Motor neuron (in vitro differentiated cells): ENCODE measurements around the gene CYP2F1. TPM values are rescaled to one million over a fixed set of nuclear protein-coding genes. Genes with fewer than 3 reads are reported as not detected.
"Not testable (repeated sequence)": the region's sequence is repeated elsewhere in the genome, so short reads cannot be mapped to it uniquely, and the experiment has no call there.

Experiments used
- ATAC-seq, 8 experiments: fragments of 200-7000 bp; cut with Tn5 transposase; replicated peaks in 6 of 8; 2 replicates each; pipeline ENCODE4 v1.8.0; 2021; ENCODE audit warnings: mild to moderate bottlenecking in 8 of 8, moderate library complexity in 8 of 8
- H3K27ac ChIP-seq, 2 donors: fragments of 250-450 bp; sonication (Bioruptor Pico); 2 replicates each; pipeline ENCODE4 v1.9.0; 2021; ENCODE audit warnings: antibody characterized with exemption in 2 of 2, mild to moderate bottlenecking in 2 of 2, moderate library complexity in 1 of 2
- H3K4me1 ChIP-seq, 2 donors: fragments of 250-450 bp; sonication (Bioruptor Pico); replicated peaks in 1 of 2; 2 replicates each; pipeline ENCODE4 v1.6.1; 2021; ENCODE audit warnings: antibody characterized with exemption in 2 of 2, mild to moderate bottlenecking in 2 of 2, moderate library complexity in 1 of 2
- H3K4me3 ChIP-seq, 5 donors: fragments of 250-450 bp; sonication (Bioruptor Pico); 2 replicates each; pipeline ENCODE4 v1.9.0; 2021; ENCODE audit warnings: antibody characterized with exemption in 5 of 5, mild to moderate bottlenecking in 5 of 5, moderate library complexity in 4 of 5
- WGBS, 10 experiments: fragments of 450-650 bp; shearing (Covaris generic); methylation state at CpG; one replicate each; pipeline ENCODE4 v1.0.0; 2022; 5-methylcytosine and 5-hydroxymethylcytosine counted together
- in situ Hi-C, 9 experiments: fragments of 400-800 bp; cut with MboI; loops; one replicate each; pipeline ENCODE4 v1.15.0; 2021; ENCODE audit warnings: low sequenced_read_pairs in 9 of 9, low pct_unique_long_range_greater_than_20kb in 2 of 9; ENCODE audit not compliant: unreplicated experiment in 9 of 9
- total RNA-seq, 8 experiments: library from RNA; unstranded; fragments of 300-600 nt; gene quantifications; 2 replicates each; pipeline versions ENCODE4 v1.2.3 to v1.2.4, GENCODE V29; 2022

CYP2F1 gene, protein sequence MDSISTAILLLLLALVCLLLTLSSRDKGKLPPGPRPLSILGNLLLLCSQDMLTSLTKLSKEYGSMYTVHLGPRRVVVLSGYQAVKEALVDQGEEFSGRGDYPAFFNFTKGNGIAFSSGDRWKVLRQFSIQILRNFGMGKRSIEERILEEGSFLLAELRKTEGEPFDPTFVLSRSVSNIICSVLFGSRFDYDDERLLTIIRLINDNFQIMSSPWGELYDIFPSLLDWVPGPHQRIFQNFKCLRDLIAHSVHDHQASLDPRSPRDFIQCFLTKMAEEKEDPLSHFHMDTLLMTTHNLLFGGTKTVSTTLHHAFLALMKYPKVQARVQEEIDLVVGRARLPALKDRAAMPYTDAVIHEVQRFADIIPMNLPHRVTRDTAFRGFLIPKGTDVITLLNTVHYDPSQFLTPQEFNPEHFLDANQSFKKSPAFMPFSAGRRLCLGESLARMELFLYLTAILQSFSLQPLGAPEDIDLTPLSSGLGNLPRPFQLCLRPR
- 1 to 10 TPM in 4 of 8 experiments, under 1 TPM in 1, not detected in 3; 0.18 to 4.2 (median 1.4) TPM for total RNA-seq

DNA sequence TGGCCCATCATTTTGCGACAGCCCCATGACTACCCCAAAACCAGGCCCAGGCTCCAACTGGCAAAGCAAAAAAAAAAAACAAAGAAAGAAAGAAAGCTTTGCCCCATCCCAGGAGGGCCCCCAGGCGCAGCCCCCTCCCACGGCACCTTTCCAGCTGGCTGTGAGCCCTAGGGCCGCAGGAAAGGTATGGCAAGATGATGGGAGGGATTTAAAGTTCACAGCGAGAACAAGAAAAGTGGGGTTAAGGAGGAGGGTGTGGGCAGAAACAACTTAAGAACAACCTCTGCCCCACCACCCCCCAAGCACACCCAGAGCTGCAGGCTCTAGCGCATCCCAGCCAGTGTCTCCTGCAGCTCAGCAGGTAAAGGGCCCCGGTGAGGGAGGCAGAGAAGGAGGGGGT is at the start of gene CYP2F1:
Gene CYP2F1 (plus strand): TSS at position 301 of the 400 bp plus-strand sequence. CDS start 1,757 bp downstream, outside the sequence.
- in situ Hi-C loops, result no loop called here
- Histone ChIP-seq H3K4me1 (no peaks in the 10 kb centered on the region), H3K4me3 (no peak within 1 kb of the TSS), H3K27ac (no peak within 1 kb of the TSS)
- no peak for ATAC-seq
- 20 to 100% (median 67%) methylated on average over 1 to 4 of the region's 7 CpGs; no CpG with 5 or more reads in 2 of the 10 experiments for WGBS, 10 experiments

GRCh38 chr19:41064974-41065569 is 49.2 kb upstream of the CYP2F1 start:
- Histone ChIP-seq H3K4me1 (no peaks in the 10 kb centered on the region), H3K27ac (no peak overlapping the region), H3K4me3 (no peak overlapping the region)
- peak in 3 of 8 experiments; percentile 36 to 79 (median 40) for ATAC-seq
- in situ Hi-C loops, result no loop called here
- 0 to 67% (median 40%) methylated on average over 1 to 7 of the region's 7 CpGs; no CpG with 5 or more reads in 1 of the 10 experiments for WGBS, 10 experiments

DNA sequence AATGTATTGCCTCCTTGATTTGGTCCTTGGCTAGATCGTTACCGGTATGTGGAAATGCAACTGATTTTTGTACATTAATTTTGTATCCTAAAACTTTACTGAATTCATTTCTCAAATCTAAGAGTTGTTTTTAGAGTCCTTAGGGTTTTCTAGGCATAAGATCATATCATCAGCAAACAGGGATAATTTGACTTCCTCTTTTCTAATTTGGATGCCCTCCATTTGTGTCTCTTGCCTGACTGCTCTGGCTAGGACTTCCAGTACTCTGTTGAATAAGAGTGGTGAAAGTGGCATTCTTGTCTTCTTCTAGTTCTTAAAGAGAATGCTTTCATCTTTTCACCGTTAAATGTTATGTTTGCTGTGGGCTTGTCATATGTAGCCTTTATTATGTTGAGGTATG is 37.9 kb upstream of the CYP2F1 start:
- in situ Hi-C loops, result no loop called here
- WGBS, 10 experiments, result 32 to 100% (median 88%) methylated on average over 2 to 3 of the region's 3 CpGs
- no peak for ATAC-seq
- Histone ChIP-seq H3K4me1 (no peaks in the 10 kb centered on the region), H3K27ac (no peak overlapping the region), H3K4me3 (no peak overlapping the region)

DNA sequence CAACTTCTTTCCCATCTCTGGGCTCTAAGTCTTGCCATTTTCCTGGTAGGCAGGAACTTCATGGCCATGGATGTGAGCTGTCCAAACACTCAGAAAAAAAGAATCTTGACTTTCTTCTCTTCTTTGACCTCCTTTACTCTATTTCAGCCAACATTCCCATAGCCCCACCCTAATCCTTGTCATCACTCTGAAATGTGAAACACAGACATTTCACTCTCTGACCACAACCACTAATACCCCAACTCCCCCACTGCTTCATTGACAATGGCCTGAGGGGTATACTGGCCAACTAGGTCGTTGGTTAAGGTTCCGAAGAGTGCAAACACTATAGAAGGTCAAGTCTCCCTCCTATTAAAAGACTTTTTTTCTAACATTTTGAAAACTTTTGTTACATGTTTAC is 30.7 kb upstream of the CYP2F1 start:
- no peak overlapping the region for H3K4me3 ChIP-seq
- in situ Hi-C loops, result no loop called here
- H3K4me1 ChIP-seq, result no peaks in the 10 kb centered on the region
- WGBS, 10 experiments, result 0 to 83% (median 62%) methylated on average over 1 to 2 of the region's 2 CpGs; no CpG with 5 or more reads in 4 of the 10 experiments
- ATAC-seq, result no peak
- no peak overlapping the region for H3K27ac ChIP-seq

DNA sequence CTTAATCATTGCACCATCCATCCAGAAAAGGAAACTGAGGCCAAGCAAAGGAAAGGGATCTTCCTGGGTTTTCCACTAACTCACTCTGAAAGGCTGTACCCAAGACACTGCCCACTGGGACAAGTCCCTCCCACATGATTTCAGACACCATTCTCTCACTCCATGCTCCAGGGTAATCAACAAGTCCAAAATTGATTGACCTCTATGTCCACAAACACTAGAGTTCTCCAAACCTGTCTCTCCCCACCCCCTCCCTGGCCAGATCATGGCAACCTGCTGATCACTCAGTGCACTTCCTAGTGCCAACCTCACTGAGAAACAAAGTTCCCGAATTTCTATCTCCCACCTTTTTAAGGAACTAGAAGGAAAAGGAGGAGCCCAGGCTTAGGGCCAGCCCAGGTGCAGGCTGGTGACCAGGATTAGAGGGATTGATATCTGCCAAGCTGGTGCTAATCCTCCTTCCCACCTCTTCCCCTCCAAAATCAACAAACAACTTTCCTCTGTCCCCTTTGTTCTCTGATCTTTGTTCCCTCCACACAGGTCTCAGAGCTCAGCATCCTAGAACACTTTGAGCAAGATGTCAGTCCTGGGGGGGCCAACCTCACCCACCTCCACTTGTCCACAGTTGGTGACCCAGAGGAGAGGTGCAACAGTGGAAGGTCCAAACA is 28.4 kb upstream of the CYP2F1 start:
- no peak for ATAC-seq
- WGBS, 10 experiments, result 0 to 40% (median 33%) methylated on average over 1 of the region's 1 CpG; no CpG with 5 or more reads in 4 of the 10 experiments
- no peaks in the 10 kb centered on the region for H3K4me1 ChIP-seq
- no peak overlapping the region for H3K27ac ChIP-seq
- in situ Hi-C loops, result no loop called here
- no peak overlapping the region for H3K4me3 ChIP-seq

- ATAC-seq, result no peak
- no peaks in the 10 kb centered on the region for H3K4me1 ChIP-seq
- WGBS, 10 experiments, result 14 to 80% (median 68%) methylated on average over 1 to 2 of the region's 2 CpGs; no CpG with 5 or more reads in 6 of the 10 experiments
- H3K27ac ChIP-seq, result no peak within 1 kb of the TSS
- in situ Hi-C loops, result no loop called here
- no peak within 1 kb of the TSS for H3K4me3 ChIP-seq
Observed at GRCh38 chr19:41088151-41088550, 26.1 kb upstream of the CYP2F1 start, which contains the start of gene CYP2A13. TSS of gene CYP2A13 (plus strand) at chr19:41088451. CDS start at chr19:41088472, 21 bp downstream.

DNA sequence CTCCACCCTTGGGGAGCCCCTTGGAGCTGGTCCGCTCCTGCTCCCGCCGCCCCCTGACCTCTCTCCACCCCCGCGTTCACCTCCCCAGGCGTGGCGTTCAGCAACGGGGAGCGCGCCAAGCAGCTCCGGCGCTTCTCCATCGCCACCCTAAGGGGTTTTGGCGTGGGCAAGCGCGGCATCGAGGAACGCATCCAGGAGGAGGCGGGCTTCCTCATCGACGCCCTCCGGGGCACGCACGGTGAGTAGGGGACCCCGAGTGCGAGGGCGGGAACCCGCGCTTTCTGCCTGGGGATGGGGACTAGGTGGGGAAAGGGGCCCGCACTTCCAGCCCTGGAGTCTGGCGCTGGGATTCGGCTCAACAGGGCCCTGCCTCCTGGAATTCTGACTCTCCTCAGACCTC is 24.3 kb upstream of the CYP2F1 start:
- Histone ChIP-seq H3K4me1 (no peaks in the 10 kb centered on the region), H3K4me3 (no peak overlapping the region), H3K27ac (no peak overlapping the region)
- WGBS, 10 experiments, result 2% methylated on average over 7 of the region's 32 CpGs; no CpG with 5 or more reads in 9 of the 10 experiments
- in situ Hi-C loops, result no loop called here
- ATAC-seq, result no peak

DNA sequence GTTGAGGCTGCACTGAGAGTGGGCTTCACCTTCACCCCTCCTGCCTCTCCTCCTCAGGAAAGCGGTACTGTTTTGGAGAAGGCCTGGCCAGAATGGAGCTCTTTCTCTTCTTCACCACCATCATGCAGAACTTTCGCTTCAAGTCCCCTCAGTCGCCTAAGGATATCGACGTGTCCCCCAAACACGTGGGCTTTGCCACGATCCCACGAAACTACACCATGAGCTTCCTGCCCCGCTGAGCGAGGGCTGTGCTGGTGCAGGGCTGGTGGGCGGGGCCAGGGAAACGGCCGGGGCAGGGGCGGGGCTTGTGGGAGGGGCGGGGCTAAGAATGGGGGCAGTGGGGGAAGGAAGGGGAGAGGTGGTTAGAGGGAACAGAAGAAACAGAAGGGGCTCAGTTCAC is 18.5 kb upstream of the CYP2F1 start:
- H3K27ac ChIP-seq, result no peak overlapping the region
- 17 to 100% (median 80%) methylated on average over 1 to 11 of the region's 15 CpGs; no CpG with 5 or more reads in 5 of the 10 experiments for WGBS, 10 experiments
- no peaks in the 10 kb centered on the region for H3K4me1 ChIP-seq
- H3K4me3 ChIP-seq, result no peak overlapping the region
- in situ Hi-C loops, result no loop called here
- ATAC-seq, result no peak

DNA sequence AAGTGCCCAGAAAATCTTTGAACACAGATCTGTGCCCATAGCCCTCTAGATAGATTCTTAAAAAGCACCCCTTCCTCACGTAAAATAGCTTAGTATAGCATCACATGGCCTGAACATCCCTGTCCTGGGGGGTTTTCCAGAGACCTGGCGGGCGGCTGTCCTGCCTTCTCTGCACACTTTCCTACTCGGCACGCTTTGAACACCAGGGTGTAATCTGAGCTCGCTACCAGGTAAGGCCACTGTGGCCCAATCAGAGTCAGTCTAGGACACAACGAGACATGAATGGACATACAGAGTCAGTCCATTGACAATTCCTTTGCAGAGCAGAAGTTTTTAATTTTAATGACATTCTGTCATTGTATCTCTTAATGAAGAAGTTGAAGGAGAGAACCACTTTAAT is 17.9 kb upstream of the CYP2F1 start:
- Histone ChIP-seq H3K27ac (no peak overlapping the region), H3K4me1 (no peaks in the 10 kb centered on the region), H3K4me3 (no peak overlapping the region)
- in situ Hi-C loops, result no loop called here
- ATAC-seq, result no peak
- WGBS, 10 experiments, result 0 to 82% (median 50%) methylated on average over 1 to 7 of the region's 7 CpGs; no CpG with 5 or more reads in 2 of the 10 experiments

- Histone ChIP-seq H3K4me3 (no peak overlapping the region), H3K4me1 (no peaks in the 10 kb centered on the region), H3K27ac (no peak overlapping the region)
- in situ Hi-C loops, result no loop called here
- 0 to 80% (median 21%) methylated on average over 1 to 2 of the region's 2 CpGs; no CpG with 5 or more reads in 2 of the 10 experiments for WGBS, 10 experiments
- ATAC-seq, result no peak
Observed at GRCh38 chr19:41097302-41097701, 16.9 kb upstream of the CYP2F1 start.

DNA sequence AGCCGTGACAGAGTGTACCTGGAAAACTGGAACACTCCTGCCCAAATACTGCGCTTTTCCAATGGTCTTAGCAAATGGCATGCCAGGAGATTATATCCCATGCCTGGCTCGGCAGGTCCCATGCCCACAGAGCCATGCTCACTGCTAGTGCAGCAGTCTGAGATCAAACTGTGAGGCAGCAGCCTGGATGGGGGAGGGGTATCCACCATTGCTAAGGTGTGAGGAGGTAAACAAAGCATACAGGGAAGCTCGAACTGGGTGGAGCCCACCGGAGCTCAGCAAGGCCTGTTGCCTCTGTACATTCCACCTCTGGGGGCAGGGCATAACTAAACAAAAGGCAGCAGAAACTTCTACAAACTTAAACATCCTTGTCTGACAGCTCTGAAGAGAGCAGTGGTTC is 15.5 kb upstream of the CYP2F1 start:
- Histone ChIP-seq H3K4me1 (no peaks in the 10 kb centered on the region), H3K27ac (no peak overlapping the region), H3K4me3 (no peak overlapping the region)
- ATAC-seq, result no peak
- 0 to 65% (median 60%) methylated on average over 1 to 3 of the region's 5 CpGs; no CpG with 5 or more reads in 5 of the 10 experiments for WGBS, 10 experiments
- in situ Hi-C loops, result no loop called here

DNA sequence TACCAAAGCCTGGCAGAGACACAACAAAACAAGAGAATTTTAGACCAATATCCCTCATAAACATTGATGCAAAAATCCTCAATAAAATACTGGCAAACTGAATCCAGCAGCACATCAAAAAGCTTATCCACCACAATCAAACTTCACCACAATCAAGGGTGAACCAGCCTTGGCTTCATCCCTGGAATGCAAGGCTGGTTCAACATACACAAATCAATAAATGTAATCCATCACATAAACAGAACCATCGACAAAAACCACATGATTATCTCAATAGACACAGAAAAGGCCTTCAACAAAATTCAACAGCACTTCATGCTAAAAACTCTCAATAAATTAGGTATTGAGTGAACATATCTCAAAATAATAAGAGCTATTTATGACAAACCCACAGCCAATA is 12.0 kb upstream of the CYP2F1 start:
- in situ Hi-C loops, H3K4me3 ChIP-seq, H3K27ac ChIP-seq, H3K4me1 ChIP-seq, ATAC-seq: not testable (repeated sequence)
- 33 to 100% (median 75%) methylated on average over 1 of the region's 1 CpG; no CpG with 5 or more reads in 4 of the 10 experiments for WGBS, 10 experiments

DNA sequence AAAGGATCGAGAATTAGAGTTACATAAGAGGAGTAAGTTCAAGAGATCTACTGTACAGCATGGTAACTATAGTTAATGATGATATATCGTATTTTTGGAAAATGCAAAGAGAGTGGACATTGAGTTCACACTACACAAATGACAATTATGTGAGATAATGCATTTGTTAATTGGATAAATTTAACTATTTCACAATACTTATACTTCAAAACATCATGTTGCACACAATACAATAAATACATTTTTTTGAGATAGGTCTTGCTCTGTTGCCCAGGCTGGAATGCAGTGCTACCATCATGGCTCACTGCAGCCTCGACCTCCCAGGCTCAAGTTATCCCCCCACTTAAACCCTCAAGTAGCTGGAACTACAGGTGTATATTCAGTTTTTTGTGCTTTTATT is 8.1 kb upstream of the CYP2F1 start:
- H3K4me3 ChIP-seq, result no peak overlapping the region
- 8 to 86% (median 57%) methylated on average over 1 to 3 of the region's 3 CpGs; no CpG with 5 or more reads in 2 of the 10 experiments for WGBS, 10 experiments
- H3K27ac ChIP-seq, result no peak overlapping the region
- in situ Hi-C loops, result no loop called here
- no peaks in the 10 kb centered on the region for H3K4me1 ChIP-seq
- no peak for ATAC-seq
